ENCODE results near the gene RSKR. TPM values are rescaled to one million over a fixed set of nuclear protein-coding genes. Genes with fewer than 3 reads are reported as not detected.

Gene RSKR
- total and polyA plus RNA-seq, 9 of the 15 experiments (the other 6 are each of a cell fraction or from before 2014, with no cell fraction given) = 1.4 to 42.3 (median 16.2) TPM

- POLR2A ChIA-PET = interaction anchor here (0.6 to 2.1 kb wide), 9 partner anchors 9 to 152 kb away, joined by 3 to 15 read pairs (median 3); partner anchors contain the start of genes SDF2, SUPT6H and TLCD1
- H2AFZ ChIP-seq (ENCODE audit: low read depth, low read length) = no peak overlapping the region
- peaks cover under 1% of the 10 kb centered on the region; the same call in 1 of the 2 replicates for H4K20me1 ChIP-seq (replicated peaks; ENCODE audit: control insufficient read depth, insufficient read depth, low read length)
- no peak for TF ChIP-seq CBFB (CRISPR knock-in tag; IDR thresholded peaks at IDR 0.05)
- no peak for TF ChIP-seq SREBF1 (IDR thresholded peaks at IDR 0.05; ENCODE audit: borderline replicate concordance, low read depth, low read length)
- no peak for TF ChIP-seq LEF1 (IDR thresholded peaks at IDR 0.05)
- no peak for TF ChIP-seq ZNF384 (IDR thresholded peaks at IDR 0.05; ENCODE audit: low read depth, low read length)
- TF ChIP-seq STAT6 (CRISPR knock-in tag; IDR thresholded peaks at IDR 0.05) = no peak
- no peak for TF ChIP-seq STAT5A (IDR thresholded peaks at IDR 0.05; ENCODE audit: borderline replicate concordance, low read length)
- no peak for TF ChIP-seq ZNF431 (CRISPR knock-in tag; IDR thresholded peaks at IDR 0.05)
- TF ChIP-seq ELK3 (CRISPR knock-in tag; IDR thresholded peaks at IDR 0.05) = no peak
- no peak for TF ChIP-seq HCFC1 (IDR thresholded peaks at IDR 0.05; ENCODE audit: low read depth, low read length)
- no peak for TF ChIP-seq CBFA2T3 (IDR thresholded peaks at IDR 0.05)
- no peak for TF ChIP-seq CREB5 (CRISPR knock-in tag; IDR thresholded peaks at IDR 0.05)
- TF ChIP-seq NFIX (CRISPR knock-in tag; IDR thresholded peaks at IDR 0.05; ENCODE audit: low read depth) = no peak
- no peak for TF ChIP-seq CREB1 (IDR thresholded peaks at IDR 0.05)
- no peak for TF ChIP-seq CREB1 (CRISPR knock-in tag; IDR thresholded peaks at IDR 0.05)
- TF ChIP-seq PML (IDR thresholded peaks at IDR 0.05; ENCODE audit: low read length) = no peak
- no peak for TF ChIP-seq ZNF644 (tag; IDR thresholded peaks at IDR 0.05; ENCODE audit: low read depth)
- TF ChIP-seq POLR3A (IDR thresholded peaks at IDR 0.05; ENCODE audit: borderline replicate concordance, extremely low read depth, insufficient read depth, insufficient read length) = no peak
- TF ChIP-seq PHB (CRISPR knock-in tag; IDR thresholded peaks at IDR 0.05) = no peak
- no peak overlapping the region for H3K4me2 ChIP-seq (ENCODE audit: insufficient read depth, low read length)
- H3K9me3 ChIP-seq (replicated peaks; ENCODE audit: control insufficient read depth, insufficient read depth, low read depth, low read length) = no peaks in the 10 kb centered on the region
- H3K9ac ChIP-seq (ENCODE audit: insufficient read depth in 1 of 2, low read depth in 2 of 2, low read length in 2 of 2) = no peak overlapping the region
- whole genome bisulfite sequencing (ENCODE audit: insufficient coverage, low coverage, missing lambda C conversion rate) = 88% methylated on average over 2 of the region's 2 CpGs
- peaks cover 21% of the 10 kb centered on the region for H3K79me2 ChIP-seq (ENCODE audit: control insufficient read depth, insufficient read depth, low read length)
- intact Hi-C loops (cut with micrococcal nuclease) = loop anchor here (5.0 to 10.0 kb wide), 3 partner anchors 94 to 249 kb away; partner anchors contain the start of genes FAM222B, FLOT2 and TRAF4
- H3K27ac ChIP-seq (ENCODE audit: extremely low read depth, low read depth, low read length) = no peak overlapping the region
- no peaks in the 10 kb centered on the region for H3K9me1 ChIP-seq (ENCODE audit: control insufficient read depth, insufficient read depth, low read length)
- in situ Hi-C loops (cut with MboI) = no loop called here
- no peak for FAIRE-seq
- H3K4me3 ChIP-seq = no peak overlapping the region
- DNase-seq (ENCODE audit: extremely low read depth in 1 of 4, low spot score in 3 of 4) = no peak
- CTCF ChIA-PET (ENCODE audit: low intra/inter-chr PET ratio) = interaction anchor here (1.3 kb wide), 1 partner anchor 28 kb away, joined by 3 read pairs; no protein-coding TSS in a partner anchor
- peaks cover 47% of the 10 kb centered on the region for H3K36me3 ChIP-seq (ENCODE audit: control insufficient read depth, insufficient read depth, low read length)
- H3K27me3 ChIP-seq (ENCODE audit: control insufficient read depth in 2 of 2, insufficient read depth in 2 of 2, low read length in 2 of 2) = no peaks in the 10 kb centered on the region
- no TSS peak for BruUV-seq (replicated peaks)
- peaks cover 12 to 16% of the 10 kb centered on the region in 2 experiments for H3K4me1 ChIP-seq (replicated peaks in 1 of 2; ENCODE audit: control insufficient read depth in 2 of 2, insufficient read depth in 2 of 2, low read length in 2 of 2)
- no peak for ATAC-seq
These were observed 34.7 kb upstream of the RSKR start for GRCh38 chr17:28648698-28649097.

All from K562 (cell line).